Measurements from ENCODE around the gene MPI.
"Not testable (repeated sequence)": the region's sequence is repeated elsewhere in the genome, so short reads cannot be mapped to it uniquely, and the experiment has no call there.

The MPI gene

GRCh38 chr15:74863239-74864056 is 26.4 kb upstream of the MPI start:
- no peak for DNase-seq (ENCODE audit: low read depth)

- DNase-seq (ENCODE audit: low read depth): no peak
Observed at GRCh38 chr15:74864296-74864695, 25.5 kb upstream of the MPI start.

DNA sequence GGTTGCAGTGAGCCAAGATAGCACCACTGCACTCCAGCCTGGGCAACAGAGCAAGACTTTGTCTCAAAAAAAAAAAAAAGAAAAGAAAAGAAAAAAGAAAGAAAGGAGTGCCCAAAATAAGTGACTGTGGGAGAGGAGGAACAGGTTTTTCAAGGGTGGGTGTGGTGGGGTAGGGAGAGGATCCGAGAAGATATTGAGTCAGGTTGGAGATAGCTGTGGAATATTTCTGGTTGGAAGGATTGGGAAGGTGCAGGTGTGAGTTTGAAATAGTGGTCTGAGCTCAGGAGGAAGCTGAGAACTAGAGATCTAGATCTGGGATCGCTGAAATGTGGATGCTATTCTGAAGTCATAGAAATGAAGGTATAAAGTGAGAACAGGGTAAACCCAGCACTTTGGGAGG is 24.5 kb upstream of the MPI start:
- no peak for DNase-seq (ENCODE audit: low read depth)

GRCh38 chr15:74866090-74866489 is 23.8 kb upstream of the MPI start:
- DNase-seq (ENCODE audit: low read depth): no peak

GRCh38 chr15:74867466-74868038 is 22.3 kb upstream of the MPI start:
- no peak for DNase-seq (ENCODE audit: low read depth)

GRCh38 chr15:74868059-74868458 is 21.8 kb upstream of the MPI start:
- DNase-seq (ENCODE audit: low read depth): no peak

DNA sequence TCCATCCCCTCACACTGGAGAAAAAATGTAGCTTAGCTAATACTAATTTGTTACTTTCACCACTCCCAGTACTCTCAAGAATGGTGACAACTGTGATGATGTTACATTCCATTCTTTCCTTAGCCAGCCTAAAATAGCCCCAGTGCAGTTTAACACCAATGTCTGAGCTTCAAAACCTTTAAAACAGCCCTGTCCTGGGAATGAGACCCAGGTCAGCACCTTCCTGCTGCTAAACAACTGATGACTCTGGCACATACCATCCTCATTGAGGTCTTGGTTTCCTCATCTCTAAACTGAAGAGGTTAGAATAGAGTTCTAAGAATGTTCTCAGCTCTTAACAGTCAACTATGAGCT is 20.5 kb upstream of the MPI start:
- no peak for DNase-seq (ENCODE audit: low read depth)

DNA sequence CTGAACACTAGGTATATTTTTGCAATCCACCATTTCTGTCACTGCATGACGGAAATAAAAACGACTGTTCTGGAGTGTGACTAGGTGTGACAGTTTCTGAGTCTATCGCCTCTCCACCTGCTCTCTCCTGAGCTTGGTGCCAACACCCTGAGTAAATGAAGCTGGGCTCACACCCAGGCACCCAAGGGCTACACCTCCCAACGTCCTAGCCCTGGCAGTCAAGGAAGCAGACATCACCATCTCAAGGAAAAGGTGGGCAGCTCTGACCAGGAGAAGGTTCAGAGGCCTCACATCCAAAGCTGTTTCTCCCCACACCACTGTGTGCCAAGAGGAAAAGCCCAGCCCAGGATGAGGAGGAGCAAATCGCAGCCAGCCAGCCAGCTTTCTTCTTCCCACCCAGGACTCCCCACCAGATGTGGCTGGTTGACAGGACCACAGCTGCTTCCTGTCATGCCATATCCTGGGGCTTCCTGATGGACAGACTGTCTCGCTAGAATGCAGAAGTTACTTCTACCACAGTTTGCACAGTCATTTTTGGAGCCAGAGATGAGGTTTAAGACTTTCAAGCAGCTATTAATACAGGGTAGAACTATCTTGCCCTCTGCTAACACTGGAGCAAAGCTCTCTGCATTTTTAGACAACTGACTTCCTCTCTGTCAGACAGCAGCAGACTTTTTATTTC is 20.0 kb upstream of the MPI start:
- no peak for DNase-seq (ENCODE audit: low read depth)

- DNase-seq (ENCODE audit: low read depth): no peak
Observed at GRCh38 chr15:74870436-74871215, 19.2 kb upstream of the MPI start.

GRCh38 chr15:74872702-74873035 is 17.2 kb upstream of the MPI start:
- no peak for DNase-seq (ENCODE audit: low read depth)

GRCh38 chr15:74873036-74873755 is 16.6 kb upstream of the MPI start, which contains the start of gene SCAMP2:
Gene SCAMP2 (minus strand): TSS chr15:74873365. CDS start chr15:74873255, 110 bp downstream.
- peak; percentile 78 for DNase-seq (ENCODE audit: low read depth)

DNA sequence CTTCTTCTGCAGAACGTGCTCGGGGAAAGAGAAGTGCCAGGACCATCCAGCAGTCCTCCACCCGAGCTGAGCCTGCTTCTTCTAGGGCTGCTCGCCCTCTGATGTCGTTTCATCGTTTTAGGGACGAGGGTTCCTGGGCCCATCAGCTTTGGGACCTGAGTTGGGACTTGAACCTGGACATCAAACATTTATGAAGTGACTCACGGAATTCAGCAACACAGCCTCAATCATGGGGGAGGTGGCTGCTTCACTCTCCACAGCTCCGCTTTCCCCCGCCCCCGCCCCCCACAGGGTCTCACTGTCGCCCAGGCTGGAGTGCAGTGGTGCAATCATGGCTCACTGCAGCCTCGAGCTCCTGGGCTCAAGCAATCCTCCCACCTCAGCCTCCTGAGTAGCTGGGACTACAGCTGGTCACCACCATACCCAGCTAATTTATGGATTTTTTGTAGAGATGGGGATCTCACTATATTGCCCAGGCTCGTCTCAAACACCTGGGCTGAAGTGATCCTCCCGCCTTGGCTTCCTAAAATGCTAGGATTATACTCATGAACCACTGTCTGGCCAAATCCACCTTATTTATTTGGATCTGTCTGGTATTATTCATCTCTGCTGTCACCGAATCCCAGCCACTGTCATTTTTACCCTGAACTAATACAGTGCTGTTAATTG is 16.0 kb upstream of the MPI start:
- no peak for DNase-seq (ENCODE audit: low read depth)

DNA sequence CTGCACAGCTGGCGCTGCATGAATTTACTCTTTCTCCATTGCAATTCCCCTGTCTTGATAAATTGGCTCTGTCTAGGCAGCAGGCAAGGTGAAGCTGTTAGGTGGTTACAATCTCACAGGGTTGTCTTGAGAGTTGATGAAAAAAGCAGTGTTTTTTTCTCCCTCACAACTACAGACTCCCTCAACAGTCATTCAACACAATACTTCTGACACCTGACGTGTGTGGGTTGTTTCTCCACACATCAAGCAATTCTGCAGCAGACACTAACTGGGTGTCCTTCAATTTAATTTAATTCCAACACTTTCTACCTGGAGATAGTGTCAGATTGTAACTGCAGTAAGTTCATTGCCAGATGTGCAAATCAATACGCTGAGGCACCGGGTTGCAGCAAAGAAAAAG is 11.6 kb upstream of the MPI start:
- no peak for DNase-seq (ENCODE audit: low read depth)

DNA sequence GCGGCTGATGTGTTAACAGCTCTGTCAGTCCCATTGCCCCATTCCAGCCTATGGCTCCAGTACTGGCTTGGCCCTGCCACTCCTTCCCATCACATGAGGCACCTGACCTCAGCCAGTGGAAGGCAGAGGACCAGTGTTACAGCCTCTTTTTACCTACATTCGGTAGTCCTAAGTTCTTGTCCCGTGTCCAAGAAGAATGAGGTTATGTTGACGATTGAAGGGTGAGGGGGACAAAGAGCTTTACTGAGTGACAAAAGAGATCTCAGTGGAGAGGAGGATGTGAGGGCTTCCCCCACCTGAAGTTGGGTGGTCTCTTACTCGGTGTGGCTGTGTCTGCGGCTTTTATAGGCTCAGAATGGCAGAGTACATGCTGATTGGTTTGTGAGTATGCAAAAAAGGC is 7.3 kb upstream of the MPI start:
- no peak for DNase-seq (ENCODE audit: low read depth)

DNA sequence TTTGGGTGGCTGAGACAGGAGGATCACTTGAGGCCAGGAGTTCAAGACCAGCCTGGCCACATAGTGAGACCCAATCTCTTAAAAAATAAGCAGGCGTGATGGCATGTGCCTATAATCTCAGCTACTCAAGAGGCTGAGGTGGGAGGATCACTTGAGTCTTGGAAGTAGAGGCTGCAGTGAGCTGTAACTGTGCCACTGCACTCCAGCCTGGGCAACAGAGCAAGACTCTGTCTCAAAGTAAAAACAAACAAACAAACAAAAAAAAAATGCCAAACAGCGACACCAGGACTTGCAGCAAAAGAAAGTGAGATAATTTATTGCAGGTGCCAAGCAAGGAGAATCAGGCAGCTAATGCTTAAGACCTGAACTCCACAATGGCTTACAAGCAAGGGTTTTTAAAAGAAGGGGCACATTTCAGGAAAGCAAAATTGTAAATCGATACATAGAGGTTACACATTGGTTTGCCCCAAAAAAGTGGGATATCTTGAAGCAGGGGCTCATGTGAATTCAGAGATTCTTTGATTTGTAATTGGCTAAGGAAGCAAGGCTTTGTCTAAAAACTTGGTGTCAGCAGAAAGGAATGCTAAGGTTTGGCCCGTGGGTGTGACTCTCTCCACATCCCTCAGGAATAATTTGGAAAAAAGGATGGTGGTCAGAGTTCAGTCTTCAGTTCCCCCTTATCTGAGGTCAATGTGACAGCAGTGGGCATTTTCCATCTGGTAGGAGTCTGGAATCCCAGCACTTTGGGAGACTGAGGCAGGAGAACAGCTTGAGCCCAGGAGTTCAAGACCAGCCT is 5.2 kb upstream of the MPI start:
- DNase-seq (ENCODE audit: low read depth): no peak

GRCh38 chr15:74885461-74885860 is 4.4 kb upstream of the MPI start:
- DNase-seq (ENCODE audit: low read depth): no peak

- not testable (repeated sequence) for DNase-seq (ENCODE audit: low read depth)
Observed at GRCh38 chr15:74887537-74888193, 2.2 kb upstream of the MPI start.

DNA sequence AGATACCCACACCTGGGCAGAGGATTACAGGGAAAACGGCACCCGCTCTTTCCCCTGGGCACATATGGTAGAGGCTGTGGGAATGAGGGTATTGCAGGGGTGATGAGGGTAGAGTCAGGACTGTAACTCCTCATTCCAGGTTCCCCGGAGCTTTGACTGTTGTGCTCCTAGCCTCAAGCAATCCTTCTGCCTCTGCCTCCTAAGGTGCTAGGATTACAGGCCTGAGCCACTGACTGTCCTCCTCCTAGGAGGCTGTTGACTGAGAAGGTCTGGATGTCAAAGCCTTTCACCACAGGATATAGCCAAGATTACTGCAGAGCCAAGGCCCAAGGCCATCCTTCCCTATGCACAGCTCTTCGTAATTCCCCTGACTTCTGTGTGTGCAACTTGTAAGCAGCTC is 1.1 kb upstream of the MPI start:
- DNase-seq (ENCODE audit: low read depth): no peak

GRCh38 chr15:74889390-74889882 is 406 bp upstream of the MPI start:
- no peak for DNase-seq (ENCODE audit: low read depth)

DNA sequence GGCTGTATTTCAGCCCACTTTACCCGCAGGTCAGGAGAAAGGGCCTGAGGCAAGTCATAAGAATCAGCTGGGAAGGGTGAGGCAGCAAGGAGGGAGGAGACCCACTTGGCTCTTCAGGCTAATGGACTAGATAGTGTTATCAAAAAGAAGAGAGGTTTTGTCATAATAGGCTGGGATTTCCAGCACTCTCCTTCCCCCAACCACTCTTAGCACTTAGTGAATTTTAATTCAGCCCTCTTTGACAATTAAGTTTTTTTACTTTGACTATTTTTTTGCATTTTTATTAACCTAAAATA is 771 bp downstream of the MPI start:
- DNase-seq (ENCODE audit: low read depth): no peak
